ENCODE data around the gene MACF1. TPM values are rescaled to one million over a fixed set of nuclear protein-coding genes. Genes with fewer than 3 reads are reported as not detected.
"Not testable (repeated sequence)": the region's sequence is repeated elsewhere in the genome, so short reads cannot be mapped to it uniquely, and the experiment has no call there.

MACF1 gene
- total RNA-seq, 1 donor from 2014 or later: 386 TPM

GRCh38 chr1:39494671-39495410 is 290.3 kb downstream of the MACF1 start:
- Mint-ChIP-seq H3K27ac (ENCODE audit: unreplicated experiment) (no peak overlapping the region), H3K4me1 (ENCODE audit: low read depth) (peaks cover 4% of the 10 kb centered on the region), H3K9me3 (ENCODE audit: low read depth) (no peaks in the 10 kb centered on the region), H3K27me3 (ENCODE audit: low read depth) (peaks cover 3% of the 10 kb centered on the region), H3K4me3 (ENCODE audit: unreplicated experiment) (no peak overlapping the region), H3K36me3 (ENCODE audit: low read depth) (no peaks in the 10 kb centered on the region)
- no peak for TF ChIP-seq CTCF (IDR thresholded peaks at IDR 0.05)
- DNase-seq (ENCODE audit: low spot score): peak; percentile 68

- not testable (repeated sequence) for H3K27me3 Mint-ChIP-seq (ENCODE audit: low read depth); H3K4me1 Mint-ChIP-seq (ENCODE audit: low read depth); H3K27ac Mint-ChIP-seq (ENCODE audit: unreplicated experiment); H3K9me3 Mint-ChIP-seq (ENCODE audit: low read depth); H3K4me3 Mint-ChIP-seq (ENCODE audit: unreplicated experiment); H3K36me3 Mint-ChIP-seq (ENCODE audit: low read depth)
- peak; percentile 34 for DNase-seq (ENCODE audit: low spot score)
These were observed 292.0 kb downstream of the MACF1 start for GRCh38 chr1:39496520-39496919.

GRCh38 chr1:39497585-39497984 is 293.1 kb downstream of the MACF1 start:
- Mint-ChIP-seq H3K4me1 (ENCODE audit: low read depth) (peaks cover 6% of the 10 kb centered on the region), H3K9me3 (ENCODE audit: low read depth) (peaks cover 3% of the 10 kb centered on the region), H3K4me3 (ENCODE audit: unreplicated experiment) (no peak overlapping the region), H3K36me3 (ENCODE audit: low read depth) (peaks cover 2% of the 10 kb centered on the region), H3K27ac (ENCODE audit: unreplicated experiment) (no peak overlapping the region), H3K27me3 (ENCODE audit: low read depth) (no peaks in the 10 kb centered on the region)
- TF ChIP-seq CTCF (IDR thresholded peaks at IDR 0.05): no peak
- peak; percentile 36 for DNase-seq (ENCODE audit: low spot score)

- not testable (repeated sequence) for H3K27ac Mint-ChIP-seq (ENCODE audit: unreplicated experiment); H3K27me3 Mint-ChIP-seq (ENCODE audit: low read depth); H3K9me3 Mint-ChIP-seq (ENCODE audit: low read depth); H3K4me3 Mint-ChIP-seq (ENCODE audit: unreplicated experiment); H3K4me1 Mint-ChIP-seq (ENCODE audit: low read depth); H3K36me3 Mint-ChIP-seq (ENCODE audit: low read depth)
- DNase-seq (ENCODE audit: low spot score): peak; percentile 39
These were observed 293.7 kb downstream of the MACF1 start for GRCh38 chr1:39498096-39498710.

- H3K9me3 Mint-ChIP-seq (ENCODE audit: low read depth); H3K4me1 Mint-ChIP-seq (ENCODE audit: low read depth); H3K4me3 Mint-ChIP-seq (ENCODE audit: unreplicated experiment); H3K27ac Mint-ChIP-seq (ENCODE audit: unreplicated experiment); H3K27me3 Mint-ChIP-seq (ENCODE audit: low read depth); H3K36me3 Mint-ChIP-seq (ENCODE audit: low read depth): not testable (repeated sequence)
- peak; percentile 74 for DNase-seq (ENCODE audit: low spot score)
These were observed 294.3 kb downstream of the MACF1 start for GRCh38 chr1:39498821-39499220.

GRCh38 chr1:39499668-39500067 is 295.2 kb downstream of the MACF1 start:
- H3K4me1 Mint-ChIP-seq (ENCODE audit: low read depth): peaks cover 6% of the 10 kb centered on the region
- TF ChIP-seq CTCF (IDR thresholded peaks at IDR 0.05): no peak
- H3K27me3 Mint-ChIP-seq (ENCODE audit: low read depth): no peaks in the 10 kb centered on the region
- peaks cover 3% of the 10 kb centered on the region for H3K9me3 Mint-ChIP-seq (ENCODE audit: low read depth)
- no peak overlapping the region for H3K27ac Mint-ChIP-seq (ENCODE audit: unreplicated experiment)
- H3K36me3 Mint-ChIP-seq (ENCODE audit: low read depth): peaks cover 2% of the 10 kb centered on the region
- DNase-seq (ENCODE audit: low spot score): peak; percentile 35
- no peak overlapping the region for H3K4me3 Mint-ChIP-seq (ENCODE audit: unreplicated experiment)

Measured in chondrocyte (in vitro differentiated cells).